Measurements from ENCODE around the gene FHL1.
"Not testable (repeated sequence)": the region's sequence is repeated elsewhere in the genome, so short reads cannot be mapped to it uniquely, and the experiment has no call there.

Gene FHL1

DNA sequence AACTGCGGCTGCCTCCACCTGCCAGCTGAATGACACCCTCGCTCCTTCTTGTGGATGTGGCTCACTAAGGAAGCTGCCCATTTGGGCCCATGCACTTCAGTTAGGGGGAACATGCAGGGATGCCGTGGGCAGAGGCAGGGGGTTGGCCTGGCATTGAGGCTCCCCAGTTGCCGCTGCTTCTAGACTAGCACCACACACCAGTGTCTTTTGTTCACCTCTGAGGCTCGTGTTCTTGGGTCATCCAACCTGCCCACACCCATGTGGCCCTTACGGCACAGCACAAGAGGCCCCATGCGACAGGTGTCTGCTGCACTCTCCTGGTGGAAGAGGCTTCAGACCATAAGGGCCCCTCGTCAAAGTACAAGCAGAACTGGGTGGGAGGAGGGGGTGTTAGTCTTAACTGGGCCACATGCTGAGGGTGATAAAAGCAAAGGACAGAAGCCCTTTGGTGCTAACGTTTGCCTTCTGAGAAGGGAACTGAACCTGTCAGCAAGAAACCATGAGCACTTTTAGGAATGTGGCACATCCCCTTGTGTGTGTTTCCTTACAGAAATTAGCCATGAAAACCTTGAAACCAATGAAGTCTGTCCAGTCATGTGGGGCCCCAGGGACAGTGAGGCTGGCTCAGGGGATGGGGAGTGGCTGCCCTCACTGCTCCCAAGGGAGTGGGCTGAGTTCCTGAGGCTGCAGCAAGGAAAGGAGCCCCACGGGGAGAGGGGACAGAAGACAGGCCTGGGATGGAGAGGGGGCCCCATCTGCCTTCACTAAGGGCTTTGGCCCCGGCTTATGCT, 64.6 kb downstream of the FHL1 start:
- no peak for DNase-seq

DNA sequence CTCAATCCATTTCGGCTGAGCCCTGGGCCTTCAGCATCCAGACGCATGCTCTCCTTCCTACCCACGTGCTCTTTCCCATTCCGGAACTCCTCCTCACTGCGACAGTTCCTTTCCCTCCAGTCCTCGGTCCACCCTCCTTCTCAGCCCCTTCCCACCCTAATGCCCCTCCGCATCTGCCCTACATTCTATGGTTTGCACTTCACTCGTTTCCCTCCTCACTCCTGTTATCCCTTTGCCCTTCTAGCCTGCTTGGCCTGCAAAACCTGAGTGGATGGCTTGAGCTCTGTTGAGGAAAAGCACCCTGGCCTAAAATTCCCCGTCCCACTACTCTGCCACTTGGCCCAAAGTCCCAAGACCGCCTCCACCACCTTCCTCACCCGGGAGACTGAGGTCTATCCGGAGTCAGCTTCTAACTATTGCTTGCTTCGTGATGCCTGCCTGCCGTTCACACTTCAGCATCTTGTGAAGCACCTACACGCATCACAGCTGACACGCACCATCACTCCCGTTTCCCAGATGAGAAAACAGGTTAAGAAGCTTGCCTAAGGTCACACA, 65.3 kb downstream of the FHL1 start:
- DNase-seq = no peak

DNA sequence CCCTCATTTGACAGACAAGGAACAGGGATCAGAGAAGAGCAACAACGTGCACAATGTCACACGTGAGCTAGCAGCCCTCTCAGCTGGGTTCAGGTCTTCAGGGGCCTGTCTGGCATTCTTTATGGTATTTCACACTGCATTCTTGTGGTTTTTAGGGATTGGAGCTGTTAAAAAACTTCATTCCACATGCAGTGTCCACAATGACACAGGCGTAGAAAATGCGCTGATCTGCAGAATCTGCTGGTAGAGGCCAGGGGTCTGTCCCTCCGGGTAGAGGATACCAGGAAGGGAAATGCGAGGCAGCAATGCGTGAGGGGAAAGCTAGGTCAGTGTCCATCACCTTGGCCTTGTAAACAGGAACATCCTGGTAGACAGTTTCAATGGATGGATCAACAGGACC, 67.2 kb downstream of the FHL1 start:
- DNase-seq = peak; percentile 17

DNA sequence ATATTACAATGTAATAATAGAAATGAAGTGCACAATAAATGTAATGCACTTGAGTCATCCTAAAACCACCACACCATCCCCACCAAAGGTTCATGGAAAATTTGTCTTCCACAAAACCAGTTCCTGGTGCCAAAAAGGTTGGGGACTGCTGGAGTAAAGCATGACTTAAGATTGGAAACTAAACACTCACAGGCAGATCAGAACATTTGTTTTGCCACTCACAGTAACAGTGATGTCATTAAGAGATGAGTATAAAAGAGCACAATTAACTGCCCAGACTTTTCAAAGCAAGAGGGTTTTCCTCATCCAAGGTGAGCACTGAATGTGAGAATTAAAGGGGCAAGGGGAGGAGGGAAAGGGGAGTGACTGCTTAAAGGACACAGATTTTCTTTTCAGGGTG, 68.2 kb downstream of the FHL1 start:
- no peak for DNase-seq

DNA sequence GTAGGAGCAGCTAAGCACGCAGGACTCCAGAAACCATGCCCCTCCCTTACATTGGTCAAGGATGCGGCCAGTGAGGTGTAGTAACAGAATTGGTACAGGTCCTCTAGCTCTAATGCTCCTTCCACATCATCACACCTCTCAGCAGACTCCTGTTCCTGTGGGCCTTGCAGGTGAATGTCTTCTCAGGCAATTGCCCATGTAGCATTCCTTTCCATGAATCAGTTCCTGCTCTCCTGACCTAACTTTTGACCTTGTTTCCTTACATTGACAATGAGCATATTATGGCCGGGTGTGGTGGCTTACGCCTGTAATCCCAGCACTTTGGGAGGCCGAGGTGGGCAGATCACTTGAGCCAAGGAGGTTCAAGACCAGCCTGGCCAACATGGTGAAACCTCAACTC, 72.6 kb downstream of the FHL1 start:
- DNase-seq = no peak

DNA sequence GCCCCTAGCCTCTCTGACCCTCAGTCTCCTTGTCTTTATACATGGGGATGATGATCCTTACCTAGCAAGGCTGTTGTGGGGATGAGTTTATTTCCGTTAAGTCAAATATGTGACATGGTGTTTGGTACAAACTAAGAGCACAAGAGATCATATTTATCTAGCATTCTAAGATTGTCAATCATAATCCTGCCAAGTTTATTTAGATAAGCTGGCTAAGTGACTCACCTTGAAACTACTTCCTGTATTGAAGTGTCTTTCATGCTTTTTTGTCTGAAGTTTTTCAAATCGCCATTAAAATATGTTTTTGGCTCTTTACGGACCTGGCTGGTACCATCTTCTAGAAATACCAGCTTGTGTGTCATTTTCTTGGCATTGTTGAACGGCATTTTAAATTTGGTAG, 73.2 kb downstream of the FHL1 start:
- DNase-seq = no peak

DNA sequence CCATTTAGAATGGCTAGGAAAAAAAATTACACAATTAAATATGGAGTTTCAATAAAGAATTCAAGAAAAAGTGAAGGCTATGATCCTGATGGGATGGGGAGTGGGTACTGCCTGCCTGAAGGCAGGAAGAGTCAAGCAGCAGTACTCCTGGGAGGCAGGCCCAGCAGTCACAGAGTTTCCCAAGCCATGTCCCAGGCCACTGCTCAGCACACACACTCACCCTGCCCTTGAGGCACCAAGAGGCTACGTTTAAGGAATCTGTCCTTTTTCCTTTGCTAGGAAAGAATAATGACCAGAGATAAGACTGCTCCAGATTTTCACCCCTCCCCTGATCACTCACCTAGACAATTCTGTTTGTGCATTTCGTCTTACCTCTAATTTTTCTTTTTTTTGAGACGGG, 73.6 kb downstream of the FHL1 start:
- DNase-seq = no peak

DNA sequence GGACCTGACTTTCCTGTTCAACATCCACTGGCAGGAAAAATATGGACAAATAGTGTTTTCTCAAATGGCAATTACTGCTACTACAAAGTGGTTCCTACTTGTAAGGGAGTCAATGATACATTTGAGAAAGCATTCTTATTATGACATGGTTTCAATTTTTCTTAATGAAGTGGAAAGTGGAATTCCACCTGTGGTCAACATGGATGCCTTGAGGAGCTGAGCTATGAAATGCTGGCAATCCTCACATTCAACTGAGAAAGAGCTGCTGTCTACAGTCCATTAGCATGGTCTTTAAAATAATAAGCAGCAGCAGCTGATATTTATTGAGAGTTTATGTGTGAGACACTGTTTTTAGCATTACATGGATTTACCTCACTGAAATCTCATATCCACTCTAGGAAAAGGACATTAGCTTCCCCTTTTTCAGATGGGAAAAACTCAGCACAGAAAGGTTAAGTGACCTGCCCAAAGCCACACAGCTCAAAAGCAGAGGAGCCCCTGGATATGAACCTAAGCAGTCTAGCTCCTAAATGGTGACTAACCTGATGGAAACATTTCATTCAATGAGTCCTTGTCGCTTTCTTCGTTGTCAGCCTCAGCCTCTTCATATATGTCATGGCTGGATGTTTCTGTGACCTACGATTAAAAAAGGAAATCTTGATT, 74.6 kb downstream of the FHL1 start:
- no peak for DNase-seq

DNA sequence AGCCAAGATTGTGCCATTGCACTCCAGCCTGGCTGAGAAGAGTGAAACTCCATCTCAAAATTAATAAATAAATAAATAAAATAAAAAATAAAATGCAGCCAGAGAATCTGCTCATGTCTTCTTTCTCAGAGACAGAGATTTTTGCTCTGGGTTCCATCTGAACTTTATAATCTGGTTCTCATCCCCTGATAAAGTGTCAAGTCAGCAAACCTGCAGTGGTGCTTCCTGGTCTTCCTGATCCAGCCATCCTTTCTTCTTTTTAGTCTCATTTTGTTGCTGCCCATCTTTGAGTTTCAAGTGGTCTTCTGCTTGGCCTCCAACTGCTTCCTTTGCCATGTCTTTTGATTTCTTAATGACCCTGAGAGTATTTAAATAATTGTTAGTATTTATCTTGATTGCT, 79.7 kb downstream of the FHL1 start:
- no peak for DNase-seq

DNA sequence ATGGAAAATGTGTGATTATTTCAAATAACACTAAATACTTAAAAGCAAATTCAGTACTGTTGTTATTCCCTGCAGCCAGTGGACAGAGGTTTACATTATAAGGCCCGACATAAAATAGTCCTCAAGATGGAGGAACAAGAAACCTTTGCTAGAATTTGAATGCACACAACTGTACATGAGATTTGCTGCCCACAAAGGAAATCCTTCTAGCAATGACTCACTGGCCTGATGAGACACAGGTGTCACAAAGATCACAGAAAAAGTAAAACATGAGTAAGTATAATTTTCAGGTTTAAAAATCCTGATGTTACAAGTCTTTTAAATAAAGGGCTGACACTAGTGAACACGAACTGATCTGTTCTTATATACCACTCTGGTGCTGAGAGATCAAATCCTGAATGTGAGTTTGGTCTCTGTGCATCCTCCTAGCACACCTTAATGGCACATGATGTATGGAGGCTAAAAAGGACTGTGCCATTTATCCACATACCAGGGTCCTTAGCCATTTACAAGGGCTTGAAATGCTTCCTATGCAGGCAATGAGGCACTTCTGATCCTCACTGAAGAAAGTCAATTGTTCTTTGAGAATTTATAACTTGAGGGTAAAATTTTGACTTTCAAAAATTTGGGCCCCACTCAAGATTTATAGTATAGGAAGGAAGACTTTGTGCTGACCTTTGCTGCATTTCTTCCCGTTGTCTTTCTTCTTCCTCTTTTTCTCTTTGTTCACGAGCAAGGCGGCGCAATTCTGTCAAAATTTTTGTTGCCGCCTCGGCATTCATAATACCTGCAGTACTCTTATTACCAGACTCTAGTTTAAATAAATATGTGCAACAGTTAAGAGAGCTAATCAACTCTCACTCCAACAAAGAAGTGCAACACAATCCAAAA, 80.9 kb downstream of the FHL1 start:
- no peak for DNase-seq

DNA sequence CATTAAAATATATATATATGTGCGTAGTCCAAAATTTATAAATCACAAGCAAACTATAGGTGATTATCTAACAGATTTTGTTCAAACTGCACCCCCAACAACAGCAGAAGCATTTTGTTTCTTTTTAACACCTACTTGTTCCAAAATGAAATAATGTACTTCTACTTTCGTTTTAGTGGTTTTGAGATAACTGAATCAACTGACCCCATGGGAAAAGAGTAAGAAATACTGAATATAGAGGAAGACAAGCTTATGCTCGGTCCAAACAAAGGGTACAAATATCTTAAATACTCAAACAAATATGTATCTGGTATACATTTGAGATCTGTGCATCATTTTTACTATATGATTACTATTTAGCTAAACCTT, 81.5 kb downstream of the FHL1 start:
- DNase-seq = no peak

DNA sequence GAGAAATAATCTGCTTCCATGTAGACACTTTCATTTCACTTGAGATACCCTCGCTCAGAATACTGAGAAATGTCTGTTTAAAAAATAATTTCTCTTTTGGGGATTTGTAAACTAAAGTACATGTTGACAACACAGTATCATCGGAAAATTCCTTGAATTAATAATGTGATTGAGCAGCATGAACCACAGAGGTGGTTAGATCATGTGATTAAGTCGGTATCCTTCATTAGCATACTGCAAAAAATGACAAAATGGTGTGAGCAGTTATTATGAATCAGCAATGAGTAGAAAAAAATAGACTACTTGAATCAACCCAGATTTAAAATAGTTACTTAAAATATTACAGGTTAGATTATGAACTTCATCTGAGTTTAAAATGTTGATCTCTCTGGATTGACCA, 89.7 kb downstream of the FHL1 start:
- no peak for DNase-seq

DNA sequence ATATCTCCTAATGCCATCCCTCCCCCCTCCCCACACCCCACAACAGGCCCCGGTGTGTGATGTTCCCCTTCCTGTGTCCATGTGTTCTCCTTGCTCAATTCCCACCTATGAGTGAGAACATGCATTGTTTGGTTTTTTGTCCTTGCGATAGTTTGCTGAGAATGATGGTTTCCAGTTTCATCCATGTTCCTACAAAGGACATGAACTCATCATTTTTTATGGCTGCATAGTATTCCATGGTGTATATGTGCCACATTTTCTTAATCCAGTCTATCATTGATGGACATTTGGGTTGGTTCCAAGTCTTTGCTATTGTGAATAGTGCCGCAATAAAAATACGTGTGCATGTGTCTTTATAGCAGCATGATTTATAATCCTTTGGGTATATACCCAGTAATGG, 90.5 kb downstream of the FHL1 start:
- DNase-seq = not testable (repeated sequence)

DNA sequence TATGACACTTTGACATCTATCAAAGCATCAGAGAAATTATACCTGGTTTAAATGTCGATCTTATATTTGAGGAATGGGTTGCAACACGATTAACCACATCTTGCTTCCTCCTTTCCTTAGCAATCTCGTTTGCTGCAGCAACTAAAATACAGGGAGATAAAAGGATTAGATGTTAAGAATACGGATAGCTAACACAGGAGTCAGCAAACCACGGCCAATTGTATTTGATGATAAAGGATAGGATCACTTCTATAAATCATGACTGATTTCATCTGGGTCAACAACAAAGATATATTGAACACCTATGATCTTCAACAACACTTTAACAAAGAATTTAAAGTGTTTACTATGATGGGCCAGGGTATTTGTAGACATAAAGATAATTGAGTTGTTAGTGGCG, 98.9 kb downstream of the FHL1 start:
- no peak for DNase-seq

DNA sequence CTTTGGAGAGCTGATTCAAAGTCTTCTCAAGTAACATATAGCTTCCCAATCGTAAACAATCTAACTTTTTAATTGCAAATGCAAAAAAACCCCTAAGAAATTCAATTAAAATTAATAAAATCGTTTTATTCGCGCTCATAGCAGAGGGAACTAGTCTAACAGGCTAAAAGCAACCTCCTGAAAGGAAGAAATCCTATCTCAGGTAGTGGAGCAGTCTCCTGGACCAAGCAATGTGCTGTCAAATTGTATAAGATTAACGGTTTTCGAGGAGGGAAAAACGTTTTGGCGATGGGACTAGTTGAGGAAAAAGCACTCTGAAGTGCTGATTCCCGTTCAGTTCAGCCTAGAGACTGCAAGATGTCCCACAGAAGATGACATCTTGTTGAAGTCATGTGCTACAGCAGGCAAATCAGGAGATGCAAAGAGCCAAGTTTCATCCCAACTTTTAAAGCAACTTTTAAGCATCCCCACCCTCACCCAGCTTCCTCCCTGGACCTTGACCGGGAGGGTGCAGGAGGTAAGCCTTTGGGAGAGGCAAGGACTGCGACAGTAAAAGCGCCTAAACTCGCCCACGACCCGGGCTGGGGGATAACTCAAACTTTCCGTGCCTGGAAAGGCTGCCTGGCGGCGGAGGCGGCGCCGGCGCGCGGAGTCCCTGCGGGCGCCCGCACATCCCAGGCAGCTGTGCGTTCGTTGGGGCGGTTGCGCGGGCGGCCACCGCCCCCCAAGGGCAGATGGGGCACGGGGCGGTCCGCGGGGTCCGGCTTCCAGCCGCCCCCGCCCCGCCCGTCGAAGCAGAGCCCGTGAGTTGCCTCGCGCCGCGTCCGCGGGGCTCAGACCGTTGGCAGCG, 103.1 kb downstream of the FHL1 start:
- DNase-seq = no peak

DNA sequence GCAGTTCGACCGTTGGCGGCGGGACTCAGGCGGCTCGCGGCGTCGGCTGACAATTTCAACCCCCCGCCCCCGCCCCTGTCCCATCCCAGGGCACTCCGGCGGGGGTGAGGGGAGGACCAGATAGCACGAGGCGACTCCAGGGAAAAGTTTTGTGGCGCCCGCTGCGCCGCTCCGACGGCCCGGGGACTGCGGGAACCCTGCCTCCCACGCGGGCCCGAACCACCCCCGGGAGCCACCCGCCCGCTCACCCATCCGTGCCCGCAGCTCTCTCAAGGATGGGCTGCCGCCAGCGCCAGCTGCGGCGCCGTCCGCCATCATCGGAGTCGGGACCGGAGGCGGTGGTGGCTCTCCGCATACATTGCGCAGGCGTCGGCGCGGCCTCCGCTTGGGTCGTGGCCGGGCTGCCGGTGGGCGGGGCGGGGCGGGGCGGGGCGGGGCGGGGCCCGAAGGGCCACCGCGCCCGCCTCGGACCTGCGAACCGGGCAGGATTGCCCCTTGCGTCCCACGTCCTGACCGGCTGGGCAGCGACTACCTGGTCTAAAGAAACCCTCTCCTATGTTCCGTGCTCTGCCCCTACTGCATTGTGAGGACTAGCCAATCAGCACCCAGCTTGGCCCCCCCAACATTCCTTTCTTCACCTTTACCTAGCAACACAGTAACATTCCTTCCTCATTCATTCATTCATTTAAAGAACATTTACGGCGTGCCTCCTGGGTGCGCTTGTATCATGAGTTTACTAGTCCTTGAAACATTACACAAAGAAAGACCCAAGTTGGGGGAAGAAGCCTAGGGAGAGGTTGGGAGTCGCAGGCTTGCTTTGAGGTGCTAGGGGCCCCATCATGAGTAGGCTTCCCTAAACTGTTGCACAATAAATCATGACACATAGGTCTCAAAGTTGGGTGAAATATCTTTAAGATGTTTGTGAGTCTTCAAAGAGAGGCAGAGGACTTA, 104.0 kb downstream of the FHL1 start, which contains the start of gene MAP7D3:
TSS of gene MAP7D3 (minus strand) at position 360 of the 951 bp plus-strand sequence. CDS start at position 318, 42 bp downstream.
- peak; percentile 12 for DNase-seq

DNA sequence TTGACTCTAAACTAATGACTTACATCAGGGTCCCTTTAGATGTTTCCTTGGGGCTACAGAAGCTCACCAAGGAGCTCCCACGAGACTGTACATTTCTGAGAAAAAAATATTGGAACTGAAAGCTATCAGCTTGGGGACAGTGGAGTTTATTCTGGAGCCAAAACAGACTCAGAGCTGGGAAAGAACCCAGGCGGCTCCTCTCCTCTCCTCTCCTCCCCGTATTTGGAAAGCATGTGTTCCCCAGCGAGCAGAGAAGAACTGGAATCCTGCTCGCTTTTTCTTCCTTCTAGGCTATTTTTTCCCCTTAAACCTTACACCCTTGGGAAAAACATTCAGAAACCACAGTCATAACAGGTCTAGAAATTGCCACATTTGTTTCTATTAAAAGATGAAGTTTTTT, 108.2 kb downstream of the FHL1 start:
- DNase-seq = no peak

DNA sequence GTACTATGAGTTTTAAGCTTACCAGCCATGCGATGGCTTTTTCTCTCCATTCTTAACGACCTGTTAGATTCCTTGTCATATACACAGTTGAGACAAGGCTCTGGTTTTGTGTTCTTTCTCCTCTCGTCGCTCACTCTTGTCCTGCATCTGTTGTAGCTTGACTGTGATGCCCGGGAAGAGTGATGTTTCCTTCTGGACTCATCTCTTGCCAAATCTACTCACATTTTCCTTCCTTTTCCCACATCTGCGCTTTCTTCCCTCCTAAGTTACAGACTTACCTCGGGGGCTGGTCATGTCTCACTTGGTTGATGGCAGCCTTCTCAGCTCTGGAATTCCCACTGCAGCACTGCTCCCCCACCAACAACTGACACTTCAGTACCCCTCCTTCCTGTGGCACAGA, 108.7 kb downstream of the FHL1 start:
- no peak for DNase-seq

DNA sequence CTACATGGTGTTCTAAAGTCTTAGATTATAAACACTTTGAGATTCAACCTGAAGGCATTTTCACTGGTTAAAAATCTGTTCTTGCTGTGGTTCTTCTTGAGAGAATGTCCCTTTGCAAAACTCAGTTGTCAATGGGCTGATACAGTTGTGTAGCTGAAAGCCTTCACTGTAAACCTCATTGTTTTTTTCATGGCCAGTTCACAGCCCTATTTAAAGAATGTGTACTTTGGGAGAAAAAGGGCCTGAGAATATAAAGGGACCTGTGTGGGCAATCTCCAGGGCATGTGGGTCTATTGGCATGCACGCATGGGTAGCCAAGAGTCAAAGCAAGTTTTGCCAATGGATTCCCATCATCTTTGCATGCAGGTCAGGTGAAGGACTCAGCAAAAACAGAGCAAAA, 111.6 kb downstream of the FHL1 start:
- DNase-seq = no peak

DNA sequence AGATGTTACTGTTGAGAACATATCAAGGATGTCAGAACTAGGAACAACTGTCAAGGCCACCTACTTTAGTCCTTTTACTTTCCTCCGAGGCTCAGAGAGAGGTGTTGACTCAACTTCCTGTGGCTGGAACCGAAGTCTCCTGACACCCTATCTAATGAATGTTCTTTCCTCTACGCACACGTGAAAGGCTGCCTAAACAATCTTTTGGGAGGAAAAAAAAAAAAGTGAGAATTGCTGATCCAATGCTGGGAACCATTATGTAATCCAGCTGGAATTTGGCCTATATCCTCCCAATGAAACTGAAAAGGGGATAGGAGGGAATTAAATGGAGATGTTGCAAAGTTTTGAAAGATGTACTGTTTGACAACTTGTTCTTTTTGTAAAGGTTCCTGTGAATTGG, 112.2 kb downstream of the FHL1 start:
- DNase-seq = no peak

DNA sequence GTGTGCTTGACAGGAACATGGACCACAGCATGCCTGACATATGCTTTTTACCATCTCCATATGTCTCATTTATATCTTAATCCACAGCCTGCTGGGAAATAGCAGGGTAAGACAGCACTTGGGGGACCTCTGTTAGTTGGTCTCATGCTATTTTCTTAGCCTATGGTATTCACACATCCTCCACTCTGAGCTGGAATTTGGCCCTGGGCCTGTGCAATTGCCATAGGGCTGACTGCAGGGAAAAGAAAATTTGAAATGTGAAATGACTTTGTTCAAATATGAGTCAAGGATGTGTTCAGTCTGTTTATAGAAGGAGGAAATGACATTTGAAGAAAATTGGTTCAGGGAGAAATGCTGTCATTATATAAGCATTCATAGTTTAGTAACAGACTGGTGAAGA, 113.4 kb downstream of the FHL1 start:
- DNase-seq = peak; percentile 2

All from T1000 (cell line).